Panc1 (cell line): Measurements from ENCODE around the gene ZNF454. TPM values are rescaled to one million over a fixed set of nuclear protein-coding genes. Genes with fewer than 3 reads are reported as not detected.

Experiments used
- ATAC-seq: fragments of 200-7000 bp; cut with Tn5 transposase; 2 replicates; pipeline ENCODE4 v1.9.1; 2020; ENCODE audit warnings: mild to moderate bottlenecking, moderate library complexity
- Bru-seq: library from RNA; stranded (reverse); fragments of 400-500 nt; gene quantifications from one replicate; lab custom pipeline; 2021; lab: Mats Ljungman, UMichigan
- BruChase-seq, 2 experiments: library from RNA; stranded (reverse); fragments of 400-500 nt; gene quantifications; one replicate each; lab custom pipeline; 2021; lab: Mats Ljungman, UMichigan
- BruUV-seq: library from RNA; stranded (reverse); fragments of 400-500 nt; replicated peaks from 2 replicates; lab custom pipeline; 2021; lab: Mats Ljungman, UMichigan
- CTCF ChIA-PET: fragments of 300-600 bp; sonication (Branson Sonifier 250); formaldehyde crosslinking; loops from one replicate; lab custom pipeline; 2022; ENCODE audit warnings: antibody characterized with exemption; lab: Charles Lee
- POLR2A ChIA-PET: fragments of 300-600 bp; sonication (Branson Sonifier 250); formaldehyde crosslinking; loops from one replicate; lab custom pipeline; 2022; ENCODE audit warnings: antibody characterized with exemption; lab: Charles Lee
- DNase-seq: peaks from one replicate; pipeline ENCODE4 v3.0.0-alpha.2; 2010; ENCODE audit warnings: low read depth, low spot score
- H3K27ac ChIP-seq: 2 replicates; pipeline ENCODE4 v1.5.1; 2011; ENCODE audit warnings: mild to moderate bottlenecking, low read length, inconsistent platforms
- H3K27me3 ChIP-seq: fragments of 200-500 bp; sonication (Bioruptor generic); 2 replicates; pipeline ENCODE4 v1.6.0; 2014; ENCODE audit warnings: low read length, inconsistent platforms; ENCODE audit not compliant: control insufficient read depth, insufficient read depth
- H3K36me3 ChIP-seq: fragments of 200-500 bp; sonication (Bioruptor generic); 2 replicates; pipeline ENCODE4 v1.5.1; 2014; ENCODE audit warnings: inconsistent platforms, mild to moderate bottlenecking, low read length, moderate library complexity; ENCODE audit not compliant: control insufficient read depth, insufficient read depth
- H3K4me1 ChIP-seq: 2 replicates; pipeline ENCODE4 v1.5.1; 2011; ENCODE audit warnings: inconsistent platforms, mild to moderate bottlenecking, low read length, moderate library complexity; ENCODE audit not compliant: control insufficient read depth, insufficient read depth
- H3K4me3 ChIP-seq, 2 experiments: 2 replicates each; pipeline ENCODE4 v1.5.1; 2011 to 2012; ENCODE audit warnings: low read depth in 2 of 2, low read length in 2 of 2, mild to moderate bottlenecking in 2 of 2, inconsistent platforms in 1 of 2, moderate library complexity in 1 of 2
- H3K9me3 ChIP-seq: fragments of 200-500 bp; sonication (Bioruptor generic); 2 replicates; pipeline ENCODE4 v1.5.1; 2014; ENCODE audit warnings: low read depth, mild to moderate bottlenecking, inconsistent platforms, low read length, moderate library complexity; ENCODE audit not compliant: control insufficient read depth, insufficient read depth
- CTCF ChIP-seq: fragments of 450-650 bp; IDR thresholded peaks from 2 replicates; pipeline ENCODE4 v1.5.1; 2017; ENCODE audit warnings: mild to moderate bottlenecking
- POLR2AphosphoS5 ChIP-seq: IDR thresholded peaks from 2 replicates; pipeline ENCODE4 v1.6.1; 2012; ENCODE audit warnings: mild to moderate bottlenecking, low read depth, low read length, moderate library complexity
- SIN3A ChIP-seq: IDR thresholded peaks from 2 replicates; pipeline ENCODE4 v1.6.1; 2012; ENCODE audit warnings: low read depth, mild to moderate bottlenecking, low read length, moderate library complexity, borderline replicate concordance; ENCODE audit not compliant: insufficient read depth
- TCF7L2 ChIP-seq: IDR thresholded peaks from 2 replicates; pipeline ENCODE4 v1.6.1; 2011; ENCODE audit warnings: mild to moderate bottlenecking, low read depth, low read length, inconsistent platforms
- in situ Hi-C: cut with HindIII; loops from 2 replicates; pipeline ENCODE4 v1.10.0; 2016; ENCODE audit warnings: low sequenced_read_pairs, low pct_unique_long_range_greater_than_20kb
- intact Hi-C: fragments of 100-400 bp; cut with micrococcal nuclease; formaldehyde crosslinking; loops from one replicate; pipeline ENCODE4 v1.10.0; 2022; ENCODE audit not compliant: unreplicated experiment
- long read RNA-seq: library from polyadenylated mRNA; unstranded; transcript quantifications from one replicate; pipeline ENCODE4 v2.0.0, GENCODE V29; 2021; ENCODE audit not compliant: unreplicated experiment
- polyA plus RNA-seq: library from polyadenylated mRNA; unstranded; fragments of >200 nt; gene quantifications from one replicate; pipeline ENCODE4 v1.2.1, GENCODE V29; 2012; ENCODE audit warnings: missing spikeins; ENCODE audit not compliant: insufficient read length
- total RNA-seq: library from RNA; stranded (reverse); gene quantifications from one replicate; pipeline ENCODE4 v1.2.1, GENCODE V29; 2021; ENCODE audit not compliant: unreplicated experiment

ZNF454 gene
- total RNA-seq (0.10 TPM), Bru-seq, nascent RNA (percentile 23 among the genes with signal in this experiment), BruChase-seq, experiment 1, labeled RNA remaining after a 2-hour chase (percentile 21 among the genes with signal in this experiment), BruChase-seq, experiment 2, labeled RNA remaining after a 6-hour chase (percentile 23 among the genes with signal in this experiment)
- polyA plus RNA-seq, result not detected
- long read RNA-seq, result 0 reads

- no TSS peak for BruUV-seq
- ChIA-PET CTCF (no interaction called here), POLR2A (no interaction called here)
- Histone ChIP-seq H3K4me3 (no peak within 1 kb of the TSS), H3K4me1 (no peaks in the 10 kb centered on the region), H3K36me3 (no peaks in the 10 kb centered on the region), H3K27me3 (no peaks in the 10 kb centered on the region), H3K27ac (no peak within 1 kb of the TSS), H3K9me3 (peaks cover 36% of the 10 kb centered on the region)
- no peak for DNase-seq
- in situ Hi-C loops, result no loop called here
- ATAC-seq, result no peak
- TF ChIP-seq POLR2AphosphoS5 (no peak), SIN3A (no peak), TCF7L2 (no peak), CTCF (no peak)
- intact Hi-C loops, result no loop called here
Observed at GRCh38 chr5:178940569-178941360, at the start of gene ZNF454. TSS of gene ZNF454 (plus strand) at chr5:178941198. CDS start at chr5:178942792, 1,594 bp downstream.

GRCh38 chr5:178895615-178896571, 45.1 kb upstream of the ZNF454 start, which contains the start of gene ZFP2:
TSS of gene ZFP2 (plus strand) at chr5:178895913. CDS start at chr5:178931314, 35,401 bp downstream.
- TF ChIP-seq CTCF (no peak), SIN3A (peak; percentile 10; the same call in 1 of the 2 replicates), POLR2AphosphoS5 (peak; percentile 69)
- Histone ChIP-seq H3K4me3 (peak within 1 kb of the TSS; percentile 71 to 81), H3K27ac (peak within 1 kb of the TSS; percentile 51), H3K4me1 (peaks cover 4% of the 10 kb centered on the region; the same call in 1 of the 2 replicates), H3K9me3 (0 out of 2 replicates have a peak, but pooled peaks cover 1% of the 10 kb centered on the region), H3K27me3 (no peaks in the 10 kb centered on the region), H3K36me3 (no peaks in the 10 kb centered on the region)
- ChIA-PET CTCF (interaction anchor here (0.7 kb wide), 1 partner anchor 864 kb away, joined by 5 read pairs; no protein-coding TSS in a partner anchor), POLR2A (no interaction called here)
- BruUV-seq, result no TSS peak
- in situ Hi-C loops (no loop called here), intact Hi-C loops (no loop called here)
- ATAC-seq, result peak; percentile 99
- no peak for DNase-seq
